ENCODE data around the gene SP110.
A peak's percentile ranks its signal among the peaks of the same experiment; 100 is the strongest.

SP110 gene

GRCh38 chr2:230156782-230157699 lies 62.7 kb downstream of the SP110 start:
- no peak for TF ChIP-seq MYC (IDR thresholded peaks at IDR 0.05; ENCODE audit: low read depth, low read length)
- TF ChIP-seq POLR2A (IDR thresholded peaks at IDR 0.05; ENCODE audit: extremely low read depth, insufficient read length) = no peak
- TF ChIP-seq, protein P1, sequence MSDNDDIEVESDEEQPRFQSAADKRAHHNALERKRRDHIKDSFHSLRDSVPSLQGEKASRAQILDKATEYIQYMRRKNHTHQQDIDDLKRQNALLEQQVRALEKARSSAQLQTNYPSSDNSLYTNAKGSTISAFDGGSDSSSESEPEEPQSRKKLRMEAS (IDR thresholded peaks at IDR 0.05; ENCODE audit: low read depth, low read length) = no peak
- TF ChIP-seq, protein P2, sequence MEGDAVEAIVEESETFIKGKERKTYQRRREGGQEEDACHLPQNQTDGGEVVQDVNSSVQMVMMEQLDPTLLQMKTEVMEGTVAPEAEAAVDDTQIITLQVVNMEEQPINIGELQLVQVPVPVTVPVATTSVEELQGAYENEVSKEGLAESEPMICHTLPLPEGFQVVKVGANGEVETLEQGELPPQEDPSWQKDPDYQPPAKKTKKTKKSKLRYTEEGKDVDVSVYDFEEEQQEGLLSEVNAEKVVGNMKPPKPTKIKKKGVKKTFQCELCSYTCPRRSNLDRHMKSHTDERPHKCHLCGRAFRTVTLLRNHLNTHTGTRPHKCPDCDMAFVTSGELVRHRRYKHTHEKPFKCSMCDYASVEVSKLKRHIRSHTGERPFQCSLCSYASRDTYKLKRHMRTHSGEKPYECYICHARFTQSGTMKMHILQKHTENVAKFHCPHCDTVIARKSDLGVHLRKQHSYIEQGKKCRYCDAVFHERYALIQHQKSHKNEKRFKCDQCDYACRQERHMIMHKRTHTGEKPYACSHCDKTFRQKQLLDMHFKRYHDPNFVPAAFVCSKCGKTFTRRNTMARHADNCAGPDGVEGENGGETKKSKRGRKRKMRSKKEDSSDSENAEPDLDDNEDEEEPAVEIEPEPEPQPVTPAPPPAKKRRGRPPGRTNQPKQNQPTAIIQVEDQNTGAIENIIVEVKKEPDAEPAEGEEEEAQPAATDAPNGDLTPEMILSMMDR (IDR thresholded peaks at IDR 0.05; ENCODE audit: low read depth, low read length) = no peak
- DNase-seq (ENCODE audit: low read depth) = no peak

GRCh38 chr2:230155359-230155758 lies 64.4 kb downstream of the SP110 start:
- no peak overlapping the region for H3K4me3 ChIP-seq (ENCODE audit: low read depth, low read length)
- DNase-seq (ENCODE audit: low read depth) = peak; percentile 63
- TF ChIP-seq POLR2A (IDR thresholded peaks at IDR 0.05; ENCODE audit: extremely low read depth, insufficient read length) (no peak), MYC (IDR thresholded peaks at IDR 0.05; ENCODE audit: low read depth, low read length) (no peak)
- TF ChIP-seq, protein P2 (IDR thresholded peaks at IDR 0.05; ENCODE audit: low read depth, low read length) = no peak
- TF ChIP-seq, protein P1 (IDR thresholded peaks at IDR 0.05; ENCODE audit: low read depth, low read length) = no peak

More at GRCh38 chr2:230156782-230157699, 62.7 kb downstream of the SP110 start:
- no peak overlapping the region for H3K4me3 ChIP-seq (ENCODE audit: low read depth, low read length)

DNA sequence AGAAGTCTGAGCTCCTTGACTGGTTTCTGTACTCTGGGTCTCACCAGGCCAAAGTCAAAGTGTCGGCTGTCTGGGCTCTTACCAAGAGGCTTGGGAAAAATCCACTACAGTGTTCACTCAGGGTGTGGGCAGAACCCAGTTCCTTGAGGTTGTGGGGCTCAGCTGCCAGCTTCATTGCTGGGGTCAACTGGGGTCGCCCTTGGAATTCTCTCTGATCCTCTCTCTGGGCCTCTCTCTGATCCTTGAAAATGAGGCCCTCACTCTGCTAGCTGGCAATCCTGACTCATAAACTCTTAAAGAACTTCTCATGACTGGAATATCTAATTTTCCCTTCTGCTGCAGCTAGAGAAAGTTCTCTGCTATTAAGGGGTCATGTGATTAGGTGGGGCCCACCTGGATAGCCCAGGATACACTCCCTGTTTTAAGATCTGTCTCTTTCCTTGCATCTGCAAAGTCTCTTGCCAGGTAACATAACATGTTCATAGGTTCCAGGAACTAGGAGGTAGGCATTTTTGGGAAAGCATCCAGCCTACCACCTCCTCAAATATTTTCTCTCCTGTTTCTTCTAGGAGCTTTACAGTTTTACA lies 66.3 kb downstream of the SP110 start:
- H3K4me3 ChIP-seq (ENCODE audit: low read depth, low read length) = no peak overlapping the region
- no peak for TF ChIP-seq POLR2A (IDR thresholded peaks at IDR 0.05; ENCODE audit: extremely low read depth, insufficient read length)
- TF ChIP-seq MYC (IDR thresholded peaks at IDR 0.05; ENCODE audit: low read depth, low read length) = no peak
- TF ChIP-seq, protein P1 (IDR thresholded peaks at IDR 0.05; ENCODE audit: low read depth, low read length) = no peak
- TF ChIP-seq, protein P2 (IDR thresholded peaks at IDR 0.05; ENCODE audit: low read depth, low read length) = no peak
- no peak for DNase-seq (ENCODE audit: low read depth)

- no peak for DNase-seq (ENCODE audit: low read depth)
- TF ChIP-seq MYC (IDR thresholded peaks at IDR 0.05; ENCODE audit: low read depth, low read length) = no peak
- TF ChIP-seq, protein P1 (IDR thresholded peaks at IDR 0.05; ENCODE audit: low read depth, low read length) = no peak
- H3K4me3 ChIP-seq (ENCODE audit: low read depth, low read length) = no peak overlapping the region
Observed at GRCh38 chr2:230152334-230152733, 67.5 kb downstream of the SP110 start.

DNA sequence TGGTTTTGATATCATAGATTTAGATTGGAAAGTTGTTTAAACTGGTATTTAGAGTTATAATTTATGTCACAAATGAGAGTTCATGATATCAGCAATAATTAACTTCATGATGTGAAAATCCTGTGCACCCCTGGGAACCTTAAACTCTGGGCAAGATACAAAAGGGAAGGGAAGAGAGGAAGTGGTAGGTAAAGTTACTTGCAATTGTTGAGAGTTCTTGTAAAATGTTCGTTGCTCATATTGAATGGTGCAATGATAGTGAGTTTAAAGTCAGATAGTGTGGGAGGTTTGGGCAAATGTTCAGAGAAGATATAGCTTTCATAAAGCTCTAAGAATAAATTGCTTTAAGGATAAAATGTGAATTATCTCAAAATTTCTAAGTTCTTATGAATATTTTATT lies 75.4 kb downstream of the SP110 start:
- TF ChIP-seq, protein P2 (IDR thresholded peaks at IDR 0.05; ENCODE audit: low read depth, low read length) = no peak
- no peak for TF ChIP-seq MYC (IDR thresholded peaks at IDR 0.05; ENCODE audit: low read depth, low read length)
- TF ChIP-seq, protein P1 (IDR thresholded peaks at IDR 0.05; ENCODE audit: low read depth, low read length) = no peak
- no peak for TF ChIP-seq POLR2A (IDR thresholded peaks at IDR 0.05; ENCODE audit: extremely low read depth, insufficient read length)
- DNase-seq (ENCODE audit: low read depth) = peak; percentile 85
- H3K4me3 ChIP-seq (ENCODE audit: low read depth, low read length) = no peak overlapping the region

- H3K4me3 ChIP-seq (ENCODE audit: low read depth, low read length) = no peak overlapping the region
- no peak for TF ChIP-seq POLR2A (IDR thresholded peaks at IDR 0.05; ENCODE audit: extremely low read depth, insufficient read length)
- TF ChIP-seq, protein P1 (IDR thresholded peaks at IDR 0.05; ENCODE audit: low read depth, low read length) = no peak
- TF ChIP-seq, protein P2 (IDR thresholded peaks at IDR 0.05; ENCODE audit: low read depth, low read length) = no peak
- no peak for TF ChIP-seq MYC (IDR thresholded peaks at IDR 0.05; ENCODE audit: low read depth, low read length)
- no peak for DNase-seq (ENCODE audit: low read depth)
Observed at GRCh38 chr2:230140667-230141066, 79.1 kb downstream of the SP110 start.
